ENCODE data around the gene ABR. TPM values are rescaled to one million over a fixed set of nuclear protein-coding genes. Genes with fewer than 3 reads are reported as not detected.

The ABR gene
- total and polyA plus RNA-seq, 2 of the 13 experiments (the other 11 are each of a cell fraction or from before 2014, with no cell fraction given), result 12.4 to 40.4 TPM

- no peak for TF ChIP-seq ZBTB21 (CRISPR knock-in tag; IDR thresholded peaks at IDR 0.05)
- no peak for TF ChIP-seq ZBTB4 (CRISPR knock-in tag; IDR thresholded peaks at IDR 0.05; ENCODE audit: borderline replicate concordance)
- no peak for TF ChIP-seq ZNF720 (CRISPR knock-in tag; IDR thresholded peaks at IDR 0.05)
- no peak for TF ChIP-seq KMT2B (CRISPR knock-in tag; IDR thresholded peaks at IDR 0.05)
- no peak for TF ChIP-seq NR2F1 (CRISPR knock-in tag; IDR thresholded peaks at IDR 0.05)
- TF ChIP-seq, protein P1, sequence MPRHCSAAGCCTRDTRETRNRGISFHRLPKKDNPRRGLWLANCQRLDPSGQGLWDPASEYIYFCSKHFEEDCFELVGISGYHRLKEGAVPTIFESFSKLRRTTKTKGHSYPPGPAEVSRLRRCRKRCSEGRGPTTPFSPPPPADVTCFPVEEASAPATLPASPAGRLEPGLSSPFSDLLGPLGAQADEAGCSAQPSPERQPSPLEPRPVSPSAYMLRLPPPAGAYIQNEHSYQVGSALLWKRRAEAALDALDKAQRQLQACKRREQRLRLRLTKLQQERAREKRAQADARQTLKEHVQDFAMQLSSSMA (CRISPR knock-in tag; IDR thresholded peaks at IDR 0.05), result no peak
- TF ChIP-seq ZNF431 (CRISPR knock-in tag; IDR thresholded peaks at IDR 0.05; ENCODE audit: borderline replicate concordance, low read depth), result no peak
- TF ChIP-seq ZNF776 (CRISPR knock-in tag; IDR thresholded peaks at IDR 0.05), result no peak
- TF ChIP-seq REPIN1 (CRISPR knock-in tag; IDR thresholded peaks at IDR 0.05; ENCODE audit: borderline replicate concordance, low read depth), result no peak
- no peak for TF ChIP-seq ZNF614 (CRISPR knock-in tag; IDR thresholded peaks at IDR 0.05; ENCODE audit: borderline replicate concordance)
- no peak for TF ChIP-seq MIXL1 (CRISPR knock-in tag; IDR thresholded peaks at IDR 0.05)
- no peak for TF ChIP-seq SPEN (CRISPR knock-in tag; IDR thresholded peaks at IDR 0.05; ENCODE audit: low read depth)
Observed at GRCh38 chr17:1005361-1005946, 174.3 kb downstream of the ABR start (continued).
